ENCODE results near the gene GREB1.

Gene GREB1

DNA sequence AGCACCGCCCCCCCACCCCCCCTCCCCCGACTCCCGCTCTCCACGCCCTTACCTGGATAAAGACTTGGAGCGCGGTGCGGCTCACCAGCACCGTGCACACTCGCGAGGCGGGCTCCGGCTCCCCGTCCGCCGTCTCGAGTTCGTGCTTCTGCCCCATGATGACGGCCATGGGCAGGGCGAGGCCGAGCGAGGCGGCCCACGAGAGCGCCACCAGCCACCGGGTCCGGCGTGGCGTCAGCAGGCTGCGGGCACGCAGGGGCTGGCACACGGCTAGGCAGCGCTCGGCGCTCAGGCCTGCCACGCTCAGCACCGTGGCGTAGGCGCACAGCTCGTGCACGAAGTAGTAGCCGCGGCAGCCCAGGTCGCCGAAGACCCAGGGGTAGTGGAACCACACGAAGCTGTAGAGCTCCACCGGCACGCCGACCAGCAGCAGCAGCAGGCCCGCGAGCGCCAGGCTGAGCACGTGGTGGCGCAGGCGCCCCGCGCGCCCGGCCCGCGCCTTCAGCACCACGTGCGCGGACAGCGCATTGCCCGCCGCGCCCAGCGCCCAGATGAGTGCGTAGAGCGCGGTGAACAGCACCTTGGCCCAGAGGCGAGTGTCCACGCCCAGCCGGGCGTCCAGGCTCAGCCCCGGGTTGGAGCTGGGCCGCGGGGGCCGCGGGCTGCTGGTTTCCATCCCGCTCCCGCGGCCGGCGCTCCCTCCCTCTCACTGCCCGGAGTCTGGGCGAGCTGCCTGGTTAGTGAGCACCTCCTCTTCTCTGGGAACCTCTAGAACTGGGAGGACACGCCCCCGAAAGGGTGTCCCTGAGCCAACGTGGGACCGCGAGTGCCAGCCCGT, 135.8 kb downstream of the GREB1 start, which contains the start of gene NTSR2:
TSS of gene NTSR2 (minus strand) at position 742 of the 838 bp plus-strand sequence. CDS start at position 676, 66 bp downstream.
- peak; percentile 5 to 8 for DNase-seq

DNA sequence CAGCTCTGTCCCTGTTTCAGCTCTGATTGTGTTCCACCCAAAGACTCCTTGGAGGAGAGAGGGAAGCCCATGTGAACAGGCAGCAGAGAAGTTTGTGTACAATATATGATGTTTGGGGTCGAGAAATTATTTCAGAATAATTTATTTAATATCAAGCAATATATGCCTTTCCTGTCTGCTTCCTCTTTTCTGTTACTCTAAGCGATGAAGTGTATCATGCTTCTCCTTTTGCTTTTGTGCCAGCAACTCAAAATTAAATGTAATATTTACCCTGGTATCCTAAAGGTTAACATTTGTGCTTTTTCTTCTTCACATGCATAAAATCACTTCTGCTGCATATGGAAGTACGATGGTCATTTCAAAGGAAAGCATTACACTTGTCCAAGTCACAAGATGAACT, 138.6 kb downstream of the GREB1 start:
- DNase-seq: peak; percentile 29 to 51

DNA sequence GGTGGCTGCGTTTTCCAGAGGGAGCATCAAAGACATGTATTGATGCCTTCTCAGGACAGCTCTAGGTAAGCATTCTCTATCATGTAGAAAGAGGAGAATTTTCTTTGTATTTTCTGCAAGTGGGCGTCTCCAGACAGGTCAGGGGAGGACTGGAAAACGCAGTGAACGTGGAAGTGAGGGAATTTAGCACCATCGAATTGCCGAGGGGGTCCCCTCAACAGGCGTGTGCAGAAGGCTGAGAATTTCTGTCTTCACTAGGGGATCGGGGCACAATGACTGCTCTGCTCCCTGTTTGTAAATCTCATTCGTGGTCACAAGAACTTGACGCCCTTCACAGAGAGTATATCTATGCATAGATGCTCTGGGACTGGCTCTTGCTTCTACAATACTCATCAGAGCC, 141.1 kb downstream of the GREB1 start:
- DNase-seq: no peak

DNA sequence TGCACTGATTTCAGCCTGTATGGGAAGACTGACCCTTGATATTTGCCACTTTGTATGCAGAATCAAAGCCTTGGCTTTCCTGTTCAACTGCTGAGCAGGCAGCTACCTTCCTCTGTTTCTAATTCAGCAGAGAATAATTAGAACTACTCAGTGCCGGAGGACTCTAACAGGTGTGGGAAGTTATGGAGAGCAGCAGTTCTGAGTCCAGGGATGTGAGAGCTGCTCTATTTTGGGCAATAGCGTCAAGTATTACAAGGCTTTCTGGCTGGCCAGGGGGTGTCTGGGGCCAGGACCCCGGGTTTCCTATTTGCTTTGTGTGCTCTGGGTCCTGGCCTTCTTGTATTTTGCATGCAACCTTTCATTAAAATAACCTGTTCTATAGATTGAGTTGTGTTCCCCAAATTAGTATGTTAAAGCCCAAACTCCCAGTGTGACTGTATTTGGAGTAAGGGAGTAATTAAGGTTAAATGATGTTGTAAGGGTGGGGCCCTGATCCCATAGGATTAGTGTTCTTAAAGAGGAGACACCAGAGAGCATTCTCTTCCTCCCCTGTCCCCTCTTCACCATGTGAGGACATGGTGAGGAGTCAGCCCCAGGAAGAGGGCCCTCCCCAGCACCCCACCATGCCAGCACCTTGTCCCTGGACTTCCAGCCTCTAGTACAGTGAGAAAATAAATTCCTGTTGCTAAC, 141.7 kb downstream of the GREB1 start:
- no peak for DNase-seq

DNA sequence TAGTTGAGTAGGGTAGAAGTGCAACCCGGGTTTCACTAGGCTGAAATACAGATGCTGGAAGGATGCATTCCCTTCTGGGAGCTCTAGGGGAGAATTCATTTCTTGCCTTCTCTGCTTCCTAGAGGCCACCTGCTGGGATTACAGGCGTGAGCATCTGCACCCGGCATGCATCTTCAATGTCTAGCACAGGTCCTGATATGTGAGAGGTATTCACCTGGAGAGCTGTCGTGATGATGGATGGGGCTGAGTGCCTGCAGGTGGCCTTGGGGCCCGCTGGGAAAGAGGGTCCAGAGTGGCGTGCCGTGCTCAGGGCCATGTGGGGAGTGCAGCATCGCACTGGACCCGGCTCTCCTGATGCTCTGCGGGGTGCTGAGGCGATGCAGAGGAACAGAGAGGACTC, 142.8 kb downstream of the GREB1 start:
- no peak for DNase-seq

DNA sequence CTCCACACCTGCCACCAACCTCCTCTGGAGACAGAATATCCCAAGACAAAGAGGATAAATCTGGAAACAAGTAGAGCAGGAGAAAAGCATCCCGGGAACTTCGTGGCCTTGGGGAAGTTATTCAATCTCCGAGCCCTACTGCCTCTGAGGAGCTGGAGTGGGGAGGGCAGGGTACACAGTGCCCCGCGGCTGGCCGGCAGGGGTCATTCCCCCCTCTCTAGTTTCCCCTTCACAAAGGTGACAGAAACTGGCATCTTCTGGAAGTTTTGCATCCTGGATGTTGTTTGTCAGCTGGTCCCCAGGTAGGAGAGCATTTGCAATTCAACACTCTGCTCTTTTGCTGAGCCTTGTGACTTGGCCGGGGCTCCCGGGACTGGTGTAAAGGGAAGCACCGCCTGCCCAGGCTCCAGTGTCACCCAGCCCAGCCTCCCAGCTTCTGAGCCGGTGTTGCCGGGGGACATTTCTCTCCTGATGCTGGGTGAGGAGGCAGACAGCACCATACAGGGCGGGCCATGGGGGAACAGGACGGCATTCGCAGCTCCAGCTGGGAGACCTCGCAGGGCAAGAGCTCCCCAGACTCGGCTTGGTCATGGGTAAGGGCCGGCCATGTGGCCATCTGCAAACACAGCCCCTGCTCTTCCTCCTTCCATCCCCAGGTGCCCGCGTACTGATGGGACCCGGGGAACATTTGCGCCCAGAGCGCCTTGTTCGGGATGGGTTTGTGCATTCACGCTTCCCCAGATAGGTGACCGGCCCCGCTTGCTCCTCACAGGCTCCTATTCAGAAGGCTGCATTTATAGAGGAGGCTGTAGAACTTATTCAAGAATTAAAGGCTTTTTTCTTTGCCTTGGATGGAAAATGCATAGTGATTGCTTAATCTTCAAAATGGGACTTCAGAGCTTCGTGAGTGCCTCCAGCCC, 143.6 kb downstream of the GREB1 start:
- no peak for DNase-seq

DNA sequence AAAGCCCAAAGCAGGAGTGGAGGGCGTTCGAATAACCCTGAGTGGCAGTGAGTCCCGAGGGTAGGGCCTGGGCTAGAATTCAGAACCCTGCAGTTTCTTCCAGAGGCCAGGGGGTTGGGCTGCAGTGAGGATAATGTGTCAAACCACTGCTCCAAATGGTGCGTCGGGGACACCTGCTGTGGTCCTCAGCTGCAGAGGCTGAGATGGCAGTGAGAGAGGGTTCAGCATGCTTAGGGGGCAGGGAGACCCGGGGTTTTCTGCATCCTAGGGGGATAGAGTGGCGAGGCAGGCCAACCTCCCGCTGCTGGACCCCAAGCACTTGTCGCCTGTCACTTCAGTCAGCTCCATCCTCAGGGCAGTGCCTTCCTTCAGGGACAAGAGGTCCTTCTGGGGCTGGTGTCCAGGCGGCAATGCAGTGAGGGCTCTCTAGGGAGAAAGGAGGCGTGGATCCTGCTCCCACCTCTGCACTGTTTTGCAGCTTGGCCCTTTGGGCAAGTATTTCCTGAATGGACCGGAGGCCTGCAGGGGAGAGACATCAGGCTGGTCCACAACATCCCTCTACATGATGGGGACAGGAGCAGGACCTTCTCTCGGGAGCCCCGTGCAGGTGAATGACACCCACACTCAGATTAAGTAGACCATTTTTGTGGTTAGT, 144.6 kb downstream of the GREB1 start:
- no peak for DNase-seq

DNA sequence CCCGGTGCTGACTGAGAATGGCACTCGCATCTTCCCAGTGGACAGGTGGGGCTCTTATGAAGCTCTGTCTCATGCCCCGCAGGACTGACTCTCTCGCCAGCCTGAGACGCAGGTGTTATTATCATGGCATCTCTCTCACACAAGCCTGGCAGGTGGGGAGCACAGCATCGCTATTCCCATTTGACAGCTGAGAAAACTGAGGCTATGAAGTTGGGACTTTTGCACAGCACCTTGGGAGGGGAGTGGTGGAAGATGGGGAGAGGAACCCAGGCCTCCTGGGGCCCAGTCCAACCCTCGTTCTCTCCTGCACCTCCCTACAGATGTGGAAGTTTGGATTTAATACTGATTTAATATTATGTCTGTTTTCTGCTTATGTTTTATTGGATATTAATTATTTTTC, 145.2 kb downstream of the GREB1 start:
- DNase-seq: no peak

DNA sequence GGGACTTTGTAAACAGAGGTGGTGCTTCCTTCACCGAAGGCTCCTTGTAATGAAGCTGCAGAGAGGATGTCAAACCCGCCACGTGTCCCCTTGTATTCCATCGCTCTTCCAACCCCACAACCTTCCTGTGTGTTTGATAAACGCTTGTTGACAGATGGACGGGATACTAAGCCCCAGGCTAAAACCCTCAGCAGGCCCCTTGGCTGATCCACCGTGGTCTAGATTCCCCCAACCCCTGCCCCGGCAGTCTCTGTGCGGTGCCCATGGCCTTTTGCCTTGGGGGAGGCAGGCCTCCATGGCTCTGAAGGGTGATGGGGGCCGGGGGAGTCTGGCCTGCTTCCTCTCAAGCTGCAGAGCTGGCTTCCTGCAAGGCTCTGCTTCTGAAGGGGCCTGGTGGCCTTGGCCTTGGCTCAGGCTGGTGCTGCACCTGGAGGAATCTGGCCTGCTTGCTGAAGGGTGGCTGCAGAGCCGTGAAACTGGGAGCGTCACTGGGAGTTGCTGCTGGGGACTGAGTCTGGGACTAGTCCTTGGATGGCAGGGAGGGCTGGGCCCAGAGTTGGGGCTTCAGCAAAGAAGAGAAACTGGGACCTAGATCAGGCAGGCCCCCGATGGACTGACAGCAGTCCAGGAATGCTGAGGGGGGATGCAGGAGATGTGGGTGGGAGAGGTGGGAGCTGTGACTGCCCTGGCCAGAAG, 145.8 kb downstream of the GREB1 start:
- no peak for DNase-seq

DNA sequence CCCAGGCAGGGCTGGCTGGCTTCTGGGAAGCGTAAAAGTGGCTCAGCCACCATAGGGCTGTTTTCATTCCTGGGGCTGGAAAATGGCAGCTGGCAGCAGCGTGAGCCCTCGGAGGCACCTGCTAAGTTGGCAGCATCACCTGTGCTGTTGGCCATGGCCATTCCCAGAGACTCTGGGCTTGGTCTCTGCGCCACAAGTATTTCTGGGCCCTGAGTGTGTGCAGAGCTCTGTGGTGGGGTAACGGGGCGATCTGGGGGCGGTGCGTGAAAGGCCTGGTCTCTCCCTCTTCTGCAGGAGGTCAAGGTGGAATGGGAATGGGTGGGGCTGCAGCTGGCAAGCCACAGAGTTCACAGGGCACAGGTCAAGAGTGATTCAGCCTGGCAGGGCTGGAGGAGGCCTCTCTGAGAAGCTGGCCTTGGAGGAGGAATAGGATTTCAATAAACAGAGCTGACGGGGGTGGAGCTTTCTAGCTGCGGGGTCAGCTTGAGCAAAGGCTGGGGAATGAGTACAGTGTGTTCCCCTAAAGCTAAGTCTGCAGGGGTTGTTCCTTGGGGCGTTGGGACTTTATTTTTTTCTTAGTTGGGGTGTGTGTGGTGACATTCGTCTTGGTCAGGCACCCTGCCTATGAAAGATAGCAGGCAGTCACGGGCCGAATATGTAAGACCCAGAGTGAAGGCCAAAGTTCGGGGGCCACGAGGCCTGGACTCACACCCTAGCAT, 146.5 kb downstream of the GREB1 start:
- DNase-seq: no peak

DNA sequence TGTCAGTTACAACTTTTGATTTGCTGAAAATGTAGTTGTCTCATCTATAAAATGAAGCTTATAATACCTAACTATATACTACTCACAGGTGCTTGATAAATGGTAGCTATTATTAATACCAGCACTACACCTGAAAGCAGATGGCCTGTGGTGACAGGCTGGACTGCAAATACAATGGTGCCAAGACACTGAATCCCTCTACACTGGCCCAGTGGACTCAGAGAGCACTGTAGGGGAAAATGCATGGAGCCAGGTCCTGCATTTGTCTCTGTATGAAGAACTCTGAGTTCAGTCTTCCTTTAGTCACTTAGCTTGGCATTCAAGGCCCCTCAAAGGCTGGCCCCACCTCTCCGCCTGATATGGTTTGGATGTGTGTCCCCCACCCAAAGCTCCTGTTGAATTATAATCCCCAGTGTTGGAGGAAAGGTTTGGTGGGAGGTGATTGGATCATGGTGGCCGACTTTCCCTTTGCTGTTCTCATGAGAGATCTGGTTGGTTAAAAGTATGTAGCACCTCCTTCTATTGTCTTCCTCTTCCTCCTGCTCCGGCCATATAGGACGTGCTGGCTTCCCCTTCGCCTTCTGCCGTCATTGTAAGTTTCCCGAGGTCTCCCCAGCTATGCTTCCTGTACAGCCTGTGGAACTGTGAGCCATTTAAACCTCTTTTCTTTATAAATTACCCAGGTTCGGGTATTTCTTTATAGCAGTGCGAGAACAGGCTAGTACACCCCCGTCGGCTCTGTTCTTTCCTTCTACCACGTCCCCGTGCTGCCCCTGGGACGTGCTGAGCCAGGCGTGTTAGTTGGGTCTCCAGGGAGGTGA, 147.3 kb downstream of the GREB1 start:
- DNase-seq: no peak

DNA sequence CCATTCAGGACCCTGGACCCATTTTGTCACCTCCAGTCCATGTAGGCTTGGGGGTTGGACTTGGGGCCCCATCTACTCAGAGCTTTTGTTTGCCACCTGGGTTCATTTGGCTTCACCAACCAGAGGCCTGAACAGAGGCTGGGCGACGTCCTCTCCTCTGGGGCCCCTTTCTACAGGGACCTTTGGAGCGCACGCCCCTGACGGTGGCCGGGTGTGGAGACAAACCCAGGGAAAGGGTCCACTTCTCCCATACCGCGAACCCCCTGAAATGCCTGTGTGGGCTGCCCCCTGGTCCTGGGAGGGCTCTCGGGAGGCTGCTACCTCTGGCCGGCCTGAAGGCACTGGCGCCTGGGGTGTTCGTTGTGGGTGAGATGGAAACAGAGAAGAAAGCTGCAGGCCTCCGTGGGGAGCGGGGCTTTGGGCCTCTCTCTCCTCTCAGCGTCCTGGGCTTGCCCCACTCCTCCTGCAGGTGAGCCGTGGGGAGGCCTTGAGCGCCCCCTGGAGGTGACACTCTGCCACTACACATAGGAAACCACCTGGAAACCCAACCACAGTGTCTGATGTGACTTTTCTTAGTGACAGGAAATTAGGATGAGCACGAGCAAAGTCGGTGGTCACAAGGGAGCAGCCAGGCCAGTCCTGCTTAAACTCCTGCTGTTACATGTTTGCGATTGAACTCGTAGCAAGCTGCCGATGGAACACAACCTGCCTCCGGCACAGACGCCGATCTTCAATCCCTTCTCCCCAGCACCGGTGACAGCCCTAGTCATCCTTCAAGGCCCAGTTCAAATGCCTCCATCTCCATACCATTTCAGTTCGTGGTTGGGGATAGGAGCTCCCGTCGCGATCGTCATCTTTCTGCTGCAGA, 148.1 kb downstream of the GREB1 start:
- peak in 1 of 2 experiments; percentile 18 for DNase-seq

DNA sequence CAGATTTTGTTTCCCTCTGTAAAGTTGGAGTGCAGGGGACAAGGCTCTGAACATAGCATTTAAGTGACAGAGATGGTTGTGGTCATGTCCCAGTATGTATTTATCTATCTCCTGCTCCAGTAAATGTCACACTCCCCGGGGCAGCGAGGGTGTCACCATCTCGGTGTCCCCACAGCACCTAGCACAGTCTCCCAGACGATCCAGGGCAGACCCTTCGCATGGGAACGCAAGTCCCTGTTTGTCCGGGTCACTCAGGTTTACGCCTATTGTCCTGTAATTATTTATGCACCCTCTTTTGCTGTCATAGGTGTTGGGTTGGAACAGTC, 148.7 kb downstream of the GREB1 start:
- DNase-seq: no peak

DNA sequence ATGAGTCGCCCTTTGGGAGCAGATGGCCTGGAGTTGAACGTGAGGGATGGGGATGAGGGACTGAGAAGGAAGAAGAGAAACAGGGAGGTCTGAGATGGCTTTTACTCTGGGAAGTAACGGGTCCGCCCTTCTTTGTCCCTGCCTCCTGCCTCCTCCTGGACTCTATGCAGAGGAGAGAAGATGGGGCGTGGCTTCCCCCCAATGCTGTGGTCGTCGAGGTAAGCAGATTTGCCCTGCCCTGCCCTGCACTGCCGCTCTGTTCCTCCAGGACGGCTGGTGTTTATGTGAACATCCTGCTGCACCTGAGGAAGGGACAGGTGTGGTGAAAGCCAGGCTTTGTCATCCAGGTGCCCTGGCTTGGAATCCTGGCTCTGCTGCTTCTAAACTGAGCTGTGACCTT, 149.6 kb downstream of the GREB1 start:
- DNase-seq: no peak

DNA sequence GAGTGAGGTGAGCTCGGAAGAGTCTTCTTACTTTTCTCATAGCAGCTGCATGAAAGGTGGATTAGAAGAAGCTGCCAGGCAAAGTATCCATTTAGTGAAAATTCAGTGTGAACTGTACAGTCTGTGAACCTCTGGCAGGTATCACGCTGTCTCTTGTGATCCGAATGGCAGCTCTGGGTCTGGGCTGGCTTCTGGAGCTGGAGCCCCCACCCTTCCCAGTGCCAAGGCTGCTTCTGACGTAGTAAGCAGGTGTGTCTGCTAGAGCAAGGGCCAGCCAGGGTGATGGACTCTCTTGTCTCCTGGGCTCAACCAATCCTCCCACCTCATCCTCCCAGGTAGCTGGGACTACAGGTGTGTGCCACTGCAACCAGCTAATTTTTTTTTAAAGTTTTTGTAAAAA, 150.1 kb downstream of the GREB1 start:
- no peak for DNase-seq

DNA sequence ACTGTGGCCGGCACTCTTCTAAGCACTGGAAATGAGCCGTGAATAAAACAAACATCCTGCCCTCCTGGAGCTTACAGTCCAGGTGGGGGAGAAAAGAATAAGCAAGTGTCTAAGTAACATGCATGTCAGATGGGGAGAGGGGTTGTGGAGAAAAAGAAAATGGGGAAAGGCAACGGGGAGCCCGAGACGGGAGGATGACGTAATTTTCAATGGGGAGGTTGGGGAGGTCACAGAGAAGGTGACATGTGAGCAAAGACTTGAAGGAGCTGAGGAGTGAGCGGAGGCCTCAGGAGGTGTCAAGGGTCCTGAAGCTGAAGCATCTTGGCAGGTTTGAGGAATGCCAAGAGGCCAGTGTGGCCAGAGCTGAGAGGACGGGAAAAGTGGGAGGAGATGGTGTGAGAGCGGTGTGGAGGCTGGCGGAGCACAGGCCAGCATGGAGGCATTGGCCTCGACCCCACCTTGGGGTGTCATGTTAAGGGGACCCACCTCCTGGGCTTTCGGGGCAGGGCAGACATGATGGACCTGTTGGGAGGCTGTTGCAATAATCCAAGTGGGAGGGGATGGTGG, 151.1 kb downstream of the GREB1 start:
- no peak for DNase-seq

DNA sequence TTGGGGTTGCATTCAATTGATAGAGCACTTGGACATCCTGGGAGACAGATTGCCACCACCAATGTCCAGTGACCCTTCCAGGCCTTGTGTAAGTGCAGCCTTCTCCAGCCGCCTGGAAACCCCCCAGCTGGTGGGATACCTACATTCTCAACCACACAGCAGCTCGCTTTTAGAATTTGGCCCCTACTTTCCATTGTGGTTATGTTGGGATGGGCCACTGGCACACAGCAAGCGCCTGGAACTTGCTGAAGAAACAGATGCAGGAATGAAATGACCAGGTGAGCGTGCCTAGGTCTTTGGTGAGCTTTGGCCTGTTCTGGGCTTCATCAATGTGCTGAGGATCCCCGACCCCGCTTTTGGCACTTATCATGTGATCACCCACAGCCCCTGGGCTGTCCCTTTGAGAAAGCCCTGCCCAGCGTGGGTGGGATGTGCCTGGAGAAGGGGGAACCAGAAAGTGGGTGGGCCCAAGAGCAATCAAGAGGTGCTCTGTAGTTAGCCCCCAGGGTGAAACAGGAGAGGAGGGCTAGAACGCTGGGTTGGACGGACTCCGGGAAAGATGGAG, 152.1 kb downstream of the GREB1 start:
- no peak for DNase-seq

DNA sequence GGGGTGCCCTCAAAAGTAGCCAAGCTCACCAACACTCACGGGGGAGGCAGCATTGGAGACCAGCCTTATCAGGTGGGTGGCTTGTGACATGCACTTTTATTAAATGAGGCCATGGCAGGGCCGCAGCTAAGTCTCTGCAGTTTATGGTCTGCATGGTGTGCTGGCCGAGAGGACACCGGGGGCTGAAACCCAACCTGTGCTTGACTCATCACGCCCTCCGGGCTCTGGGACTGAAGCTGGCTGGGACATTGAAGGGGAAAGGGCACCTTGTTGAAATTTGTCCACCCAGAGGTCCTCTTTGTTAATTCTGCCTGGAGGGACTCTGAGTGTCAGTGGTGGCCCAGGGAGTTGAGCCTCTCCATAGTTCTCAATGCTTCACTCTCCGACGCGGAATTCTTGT, 153.9 kb downstream of the GREB1 start:
- DNase-seq: no peak
